Parathyroid adenoma (tissue), 2 donors: ENCODE measurements around the gene OLR1.
A peak's percentile ranks its signal among the peaks of the same experiment; 100 is the strongest.
"Not testable (repeated sequence)": the region's sequence is repeated elsewhere in the genome, so short reads cannot be mapped to it uniquely, and the experiment has no call there.

Source experiments
- H2AFZ ChIP-seq: fragments of 300-600 bp; sonication (generic); one replicate; pipeline ENCODE4 v1.7.0; 2017; ENCODE audit warnings: antibody characterized with exemption, mild to moderate bottlenecking
- H3K27ac ChIP-seq: fragments of 300-600 bp; sonication (generic); one replicate; pipeline ENCODE4 v1.7.0; 2017
- H3K27me3 ChIP-seq: fragments of 300-600 bp; sonication (generic); one replicate; pipeline ENCODE4 v1.7.0; 2017; ENCODE audit warnings: low read length; ENCODE audit not compliant: control insufficient read depth, insufficient read depth
- H3K36me3 ChIP-seq: fragments of 300-600 bp; sonication (generic); one replicate; pipeline ENCODE4 v1.7.0; 2017; ENCODE audit warnings: low read length; ENCODE audit not compliant: control insufficient read depth, insufficient read depth
- H3K4me1 ChIP-seq: fragments of 300-600 bp; sonication (generic); one replicate; pipeline ENCODE4 v1.7.0; 2017; ENCODE audit warnings: control low read depth
- H3K4me2 ChIP-seq: fragments of 300-600 bp; sonication (generic); one replicate; pipeline ENCODE4 v1.7.0; 2017; ENCODE audit warnings: low read length
- H3K4me3 ChIP-seq: fragments of 300-600 bp; sonication (generic); one replicate; pipeline ENCODE4 v1.7.0; 2017; ENCODE audit warnings: low read depth, low read length
- H3K79me2 ChIP-seq: fragments of 300-600 bp; sonication (generic); one replicate; pipeline ENCODE4 v1.7.0; 2017; ENCODE audit warnings: control low read depth
- H3K9ac ChIP-seq: fragments of 300-600 bp; sonication (generic); one replicate; pipeline ENCODE4 v1.7.0; 2017; ENCODE audit warnings: mild to moderate bottlenecking
- H3K9me3 ChIP-seq: fragments of 300-600 bp; sonication (generic); one replicate; pipeline ENCODE4 v1.7.0; 2017; ENCODE audit warnings: low read length; ENCODE audit not compliant: control insufficient read depth
- TF ChIP-seq, protein P1 (sequence below): fragments of 300-600 bp; sonication (generic); IDR thresholded peaks from one replicate; pipeline ENCODE4 v1.7.0; 2017; ENCODE audit warnings: antibody characterized with exemption, mild to moderate bottlenecking
- donor health status: primary hyperparathyroidism.

The OLR1 gene

DNA sequence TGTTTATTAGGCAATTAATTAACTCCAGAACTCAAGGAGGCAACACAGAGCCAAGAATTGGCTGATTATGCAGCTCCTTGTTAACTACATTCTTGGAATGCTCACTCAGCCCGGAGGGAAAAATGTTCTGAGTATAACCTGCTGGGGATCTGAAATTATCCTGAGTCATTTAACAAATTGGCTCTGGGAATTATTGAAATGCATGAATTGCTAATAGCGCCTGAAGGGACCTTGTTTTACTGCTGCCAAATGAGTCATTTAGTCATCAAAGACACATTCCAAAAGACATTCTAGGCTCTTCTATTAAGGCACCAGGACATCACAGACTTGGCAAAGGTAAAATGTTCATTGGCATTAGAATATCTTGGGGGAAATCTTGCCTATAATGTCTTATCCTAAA, 19.9 kb upstream of the OLR1 start:
- H3K9me3 ChIP-seq, result no peaks in the 10 kb centered on the region
- TF ChIP-seq, protein P1, sequence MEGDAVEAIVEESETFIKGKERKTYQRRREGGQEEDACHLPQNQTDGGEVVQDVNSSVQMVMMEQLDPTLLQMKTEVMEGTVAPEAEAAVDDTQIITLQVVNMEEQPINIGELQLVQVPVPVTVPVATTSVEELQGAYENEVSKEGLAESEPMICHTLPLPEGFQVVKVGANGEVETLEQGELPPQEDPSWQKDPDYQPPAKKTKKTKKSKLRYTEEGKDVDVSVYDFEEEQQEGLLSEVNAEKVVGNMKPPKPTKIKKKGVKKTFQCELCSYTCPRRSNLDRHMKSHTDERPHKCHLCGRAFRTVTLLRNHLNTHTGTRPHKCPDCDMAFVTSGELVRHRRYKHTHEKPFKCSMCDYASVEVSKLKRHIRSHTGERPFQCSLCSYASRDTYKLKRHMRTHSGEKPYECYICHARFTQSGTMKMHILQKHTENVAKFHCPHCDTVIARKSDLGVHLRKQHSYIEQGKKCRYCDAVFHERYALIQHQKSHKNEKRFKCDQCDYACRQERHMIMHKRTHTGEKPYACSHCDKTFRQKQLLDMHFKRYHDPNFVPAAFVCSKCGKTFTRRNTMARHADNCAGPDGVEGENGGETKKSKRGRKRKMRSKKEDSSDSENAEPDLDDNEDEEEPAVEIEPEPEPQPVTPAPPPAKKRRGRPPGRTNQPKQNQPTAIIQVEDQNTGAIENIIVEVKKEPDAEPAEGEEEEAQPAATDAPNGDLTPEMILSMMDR, result no peak
- H3K9ac ChIP-seq, result no peak overlapping the region
- H3K4me2 ChIP-seq, result no peak overlapping the region
- H3K79me2 ChIP-seq, result no peaks in the 10 kb centered on the region
- no peak overlapping the region for H2AFZ ChIP-seq
- no peak overlapping the region for H3K4me3 ChIP-seq
- H3K4me1 ChIP-seq, result no peaks in the 10 kb centered on the region
- H3K27me3 ChIP-seq, result no peaks in the 10 kb centered on the region
- H3K36me3 ChIP-seq, result no peaks in the 10 kb centered on the region
- no peak overlapping the region for H3K27ac ChIP-seq

GRCh38 chr12:10190558-10191388, 18.8 kb upstream of the OLR1 start:
- no peaks in the 10 kb centered on the region for H3K27me3 ChIP-seq
- H3K9ac ChIP-seq, result no peak overlapping the region
- no peak overlapping the region for H3K27ac ChIP-seq
- H3K79me2 ChIP-seq, result no peaks in the 10 kb centered on the region
- H3K9me3 ChIP-seq, result no peaks in the 10 kb centered on the region
- TF ChIP-seq, protein P1, result peak; percentile 76
- no peak overlapping the region for H2AFZ ChIP-seq
- H3K4me3 ChIP-seq, result no peak overlapping the region
- H3K4me1 ChIP-seq, result no peaks in the 10 kb centered on the region
- no peak overlapping the region for H3K4me2 ChIP-seq
- no peaks in the 10 kb centered on the region for H3K36me3 ChIP-seq

GRCh38 chr12:10189653-10190052, 17.7 kb upstream of the OLR1 start:
- Histone ChIP-seq H3K79me2 (no peaks in the 10 kb centered on the region), H2AFZ (no peak overlapping the region), H3K4me2 (no peak overlapping the region), H3K27me3 (no peaks in the 10 kb centered on the region), H3K36me3 (no peaks in the 10 kb centered on the region), H3K9me3 (no peaks in the 10 kb centered on the region), H3K4me1 (no peaks in the 10 kb centered on the region), H3K9ac (no peak overlapping the region), H3K4me3 (no peak overlapping the region), H3K27ac (no peak overlapping the region)
- TF ChIP-seq, protein P1, result no peak

DNA sequence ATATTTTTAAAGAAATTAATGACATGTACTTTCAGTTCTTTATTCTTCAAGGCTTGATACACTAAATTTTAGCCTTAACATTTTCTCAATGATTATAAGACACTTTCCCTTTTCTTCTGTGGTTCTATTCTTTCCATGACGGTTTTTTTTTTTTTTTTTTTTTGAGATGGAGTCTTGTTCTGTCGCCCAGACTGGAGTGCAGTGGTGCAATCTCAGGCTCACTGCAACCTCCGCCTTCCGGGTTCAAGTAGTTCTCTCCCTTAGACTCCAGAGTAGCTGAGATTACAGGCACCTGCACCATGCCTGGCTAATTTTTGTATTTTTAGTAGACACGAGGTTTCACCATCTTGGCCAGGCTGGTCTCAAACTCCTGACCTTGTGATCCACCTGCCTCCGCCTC, 15.0 kb upstream of the OLR1 start:
- H3K9me3 ChIP-seq, H3K4me1 ChIP-seq, H3K27me3 ChIP-seq, H3K9ac ChIP-seq, H3K79me2 ChIP-seq, H2AFZ ChIP-seq, H3K36me3 ChIP-seq, H3K4me3 ChIP-seq, H3K4me2 ChIP-seq, H3K27ac ChIP-seq: not testable (repeated sequence)

GRCh38 chr12:10186299-10186698, 14.4 kb upstream of the OLR1 start:
- H3K4me1 ChIP-seq, result no peaks in the 10 kb centered on the region
- no peaks in the 10 kb centered on the region for H3K27me3 ChIP-seq
- H3K4me3 ChIP-seq, result no peak overlapping the region
- TF ChIP-seq, protein P1, result no peak
- no peaks in the 10 kb centered on the region for H3K9me3 ChIP-seq
- no peaks in the 10 kb centered on the region for H3K79me2 ChIP-seq
- no peaks in the 10 kb centered on the region for H3K36me3 ChIP-seq
- H2AFZ ChIP-seq, result no peak overlapping the region
- no peak overlapping the region for H3K4me2 ChIP-seq
- no peak overlapping the region for H3K27ac ChIP-seq
- no peak overlapping the region for H3K9ac ChIP-seq
